Upper lobe of left lung (tissue), 4 donors: ENCODE results near the gene LYRM7.

Experiments used
- POLR2A ChIP-seq, 4 donors: fragments of 450-650 bp; IDR thresholded peaks; one replicate each; pipeline ENCODE4 v1.5.1; 2016 to 2017; ENCODE audit warnings: antibody characterized with exemption in 4 of 4, mild to moderate bottlenecking in 2 of 4
- TF ChIP-seq, protein P1 (sequence below), 6 experiments: fragments of 450-650 bp in 4 of 6; fragments of 200-600 bp in 2 of 6; sonication (generic) in 2 of 6; IDR thresholded peaks; one replicate each; pipeline ENCODE4 v1.5.1; 2016 to 2019; ENCODE audit warnings: antibody characterized with exemption in 6 of 6

DNA sequence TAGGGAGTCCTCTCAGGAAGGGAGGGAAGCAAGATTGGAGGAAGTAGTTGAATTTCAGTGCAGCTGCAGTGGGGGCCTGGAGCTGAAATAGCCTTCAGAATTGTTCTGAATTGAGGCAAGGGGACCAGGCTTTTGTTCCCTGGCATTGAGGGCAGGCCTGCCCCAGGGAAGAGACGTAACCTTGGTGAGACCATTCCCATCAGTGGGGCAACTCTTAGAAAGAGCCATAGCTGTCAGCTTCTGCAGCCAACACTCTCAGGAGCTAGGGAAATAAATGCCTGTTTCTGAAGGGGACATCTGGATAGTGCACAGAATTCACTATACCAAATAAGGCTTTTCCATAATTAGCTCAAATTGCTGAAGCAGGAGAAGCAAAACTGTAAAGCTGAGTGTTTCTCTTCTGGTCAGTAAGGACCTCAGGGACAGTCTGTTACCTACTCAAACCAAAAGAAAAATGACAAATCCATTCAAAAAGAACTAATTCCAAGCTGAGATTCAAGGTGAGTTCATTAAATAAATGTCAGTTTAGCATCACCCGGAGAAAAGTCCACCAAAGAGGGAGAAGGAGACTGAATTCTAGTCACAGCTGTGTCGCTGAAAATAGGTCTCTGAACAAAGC is 44.0 kb downstream of the LYRM7 start:
- TF ChIP-seq, protein P1, sequence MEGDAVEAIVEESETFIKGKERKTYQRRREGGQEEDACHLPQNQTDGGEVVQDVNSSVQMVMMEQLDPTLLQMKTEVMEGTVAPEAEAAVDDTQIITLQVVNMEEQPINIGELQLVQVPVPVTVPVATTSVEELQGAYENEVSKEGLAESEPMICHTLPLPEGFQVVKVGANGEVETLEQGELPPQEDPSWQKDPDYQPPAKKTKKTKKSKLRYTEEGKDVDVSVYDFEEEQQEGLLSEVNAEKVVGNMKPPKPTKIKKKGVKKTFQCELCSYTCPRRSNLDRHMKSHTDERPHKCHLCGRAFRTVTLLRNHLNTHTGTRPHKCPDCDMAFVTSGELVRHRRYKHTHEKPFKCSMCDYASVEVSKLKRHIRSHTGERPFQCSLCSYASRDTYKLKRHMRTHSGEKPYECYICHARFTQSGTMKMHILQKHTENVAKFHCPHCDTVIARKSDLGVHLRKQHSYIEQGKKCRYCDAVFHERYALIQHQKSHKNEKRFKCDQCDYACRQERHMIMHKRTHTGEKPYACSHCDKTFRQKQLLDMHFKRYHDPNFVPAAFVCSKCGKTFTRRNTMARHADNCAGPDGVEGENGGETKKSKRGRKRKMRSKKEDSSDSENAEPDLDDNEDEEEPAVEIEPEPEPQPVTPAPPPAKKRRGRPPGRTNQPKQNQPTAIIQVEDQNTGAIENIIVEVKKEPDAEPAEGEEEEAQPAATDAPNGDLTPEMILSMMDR (IDR thresholded peaks at IDR 0.05) = no peak
- no peak for TF ChIP-seq POLR2A (IDR thresholded peaks at IDR 0.05)
